Measurements from ENCODE around the gene DCAF5.

DCAF5 gene

GRCh38 chr14:69152181-69152901, 578 bp downstream of the DCAF5 start:
- H3K4me3 Mint-ChIP-seq = peak overlapping the region; percentile 88 to 98 (median 91)
- no peaks in the 10 kb centered on the region for H3K9me3 Mint-ChIP-seq
- peak overlapping the region; percentile 64 to 98 (median 97) for H3K27ac Mint-ChIP-seq
- peaks cover 7% of the 10 kb centered on the region for H3K27me3 Mint-ChIP-seq (ENCODE audit: low read depth)
- no peak for TF ChIP-seq CTCF (IDR thresholded peaks at IDR 0.05; ENCODE audit: unreplicated experiment in 3 of 3)
- H3K4me1 Mint-ChIP-seq = peaks cover 32% of the 10 kb centered on the region
- peaks cover 20% of the 10 kb centered on the region for H3K36me3 Mint-ChIP-seq (ENCODE audit: low read depth)

DNA sequence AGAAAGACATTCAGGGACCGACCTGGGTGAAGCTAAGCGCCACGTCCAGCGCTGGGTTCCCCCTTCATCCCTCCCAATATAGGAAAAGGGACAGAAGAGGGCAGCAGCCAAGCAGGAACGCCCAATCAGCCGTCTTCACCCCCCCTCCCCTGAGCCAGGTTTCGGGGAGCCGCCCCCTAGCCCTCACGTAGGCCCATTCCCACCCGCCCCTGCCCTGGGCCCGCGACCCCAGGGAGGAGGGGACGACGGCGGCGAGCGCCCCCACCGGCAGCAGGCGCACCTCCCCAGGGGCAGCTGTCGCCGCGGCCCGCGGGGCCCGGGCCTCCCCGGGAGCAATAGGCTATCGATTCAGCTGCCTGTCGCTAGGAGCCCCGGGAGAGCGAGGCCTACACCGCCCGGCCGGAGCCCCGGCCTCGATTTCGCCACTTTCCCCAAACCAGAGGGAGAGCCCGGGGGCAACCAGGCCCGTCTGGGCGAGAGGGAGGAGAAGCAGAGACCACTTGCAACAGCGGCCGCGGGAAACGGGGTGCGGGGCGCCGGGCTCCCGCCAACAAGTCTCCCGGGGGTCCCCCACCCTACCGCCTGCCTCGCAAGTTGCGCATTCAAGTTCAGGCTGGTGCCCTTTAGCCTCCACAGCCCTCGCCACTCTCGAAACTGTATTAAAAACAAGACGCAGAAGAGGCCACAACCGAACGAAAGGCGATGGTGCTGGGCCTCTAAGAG, 1.3 kb downstream of the DCAF5 start:
- Mint-ChIP-seq H3K27me3 (ENCODE audit: low read depth) (peaks cover 7% of the 10 kb centered on the region), H3K4me3 (peak overlapping the region; percentile 88 to 98 (median 91)), H3K27ac (peak overlapping the region; percentile 64 to 98 (median 97)), H3K36me3 (ENCODE audit: low read depth) (peaks cover 20% of the 10 kb centered on the region), H3K4me1 (peaks cover 32% of the 10 kb centered on the region), H3K9me3 (no peaks in the 10 kb centered on the region)
- peak; percentile 51 to 60 (median 59) for TF ChIP-seq CTCF (IDR thresholded peaks at IDR 0.05; ENCODE audit: unreplicated experiment in 3 of 3)

DNA sequence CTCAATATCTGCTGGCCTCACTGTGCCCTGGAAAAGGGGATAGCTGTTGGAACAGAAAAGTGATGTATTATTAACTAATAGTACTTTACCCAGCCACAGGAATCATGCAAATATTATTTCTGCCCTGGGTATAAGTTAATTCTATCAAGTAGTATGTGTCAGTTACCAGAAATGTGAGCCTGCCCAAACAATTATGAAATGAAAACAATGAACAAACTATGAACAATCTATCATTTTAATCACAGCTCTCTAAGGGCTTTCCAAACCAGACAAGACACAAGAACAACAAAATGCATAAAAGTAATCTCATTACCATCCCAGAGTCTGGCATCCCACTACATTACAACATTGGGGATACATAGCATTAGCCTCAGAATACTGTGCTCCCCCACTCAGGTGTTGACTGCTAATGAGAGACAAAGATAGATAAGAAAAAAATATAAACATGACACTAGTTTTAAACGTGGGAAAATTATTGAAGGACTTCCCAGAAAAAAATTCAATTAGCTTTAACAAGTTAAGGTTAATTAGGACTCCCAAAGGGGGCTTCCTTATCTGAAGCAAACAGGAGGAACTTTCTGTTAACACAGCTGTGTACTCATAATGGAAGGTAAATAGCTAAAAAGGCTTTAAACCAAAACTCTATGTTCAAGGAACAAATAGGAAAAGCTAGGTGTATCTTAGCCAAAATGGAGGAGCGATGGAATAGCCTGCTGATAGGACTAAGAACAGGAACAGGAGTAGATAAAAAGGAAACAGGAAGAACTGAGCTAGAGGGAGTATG, 3.3 kb downstream of the DCAF5 start:
- H3K27ac Mint-ChIP-seq = peak overlapping the region; percentile 64 to 98 (median 81)
- peaks cover under 1% of the 10 kb centered on the region for H3K27me3 Mint-ChIP-seq (ENCODE audit: low read depth)
- no peak for TF ChIP-seq CTCF (IDR thresholded peaks at IDR 0.05; ENCODE audit: unreplicated experiment in 3 of 3)
- H3K36me3 Mint-ChIP-seq (ENCODE audit: low read depth) = peaks cover 20% of the 10 kb centered on the region
- peak overlapping the region; percentile 88 to 98 (median 91) for H3K4me3 Mint-ChIP-seq
- no peaks in the 10 kb centered on the region for H3K9me3 Mint-ChIP-seq
- H3K4me1 Mint-ChIP-seq = peaks cover 27% of the 10 kb centered on the region

GRCh38 chr14:69142101-69142500, 10.8 kb downstream of the DCAF5 start:
- no peaks in the 10 kb centered on the region for H3K9me3 Mint-ChIP-seq
- no peaks in the 10 kb centered on the region for H3K27me3 Mint-ChIP-seq (ENCODE audit: low read depth)
- no peak overlapping the region for H3K4me3 Mint-ChIP-seq
- H3K36me3 Mint-ChIP-seq (ENCODE audit: low read depth) = peaks cover 22% of the 10 kb centered on the region
- no peak for TF ChIP-seq CTCF (IDR thresholded peaks at IDR 0.05; ENCODE audit: unreplicated experiment in 3 of 3)
- H3K4me1 Mint-ChIP-seq = peaks cover 19% of the 10 kb centered on the region
- no peak overlapping the region for H3K27ac Mint-ChIP-seq

- TF ChIP-seq CTCF (IDR thresholded peaks at IDR 0.05; ENCODE audit: unreplicated experiment in 3 of 3) = no peak
- Mint-ChIP-seq H3K36me3 (ENCODE audit: low read depth) (peaks cover 22% of the 10 kb centered on the region), H3K27me3 (ENCODE audit: low read depth) (no peaks in the 10 kb centered on the region), H3K9me3 (no peaks in the 10 kb centered on the region), H3K27ac (peak overlapping the region in 1 of 3 experiments; percentile 14), H3K4me3 (no peak overlapping the region), H3K4me1 (peaks cover 19% of the 10 kb centered on the region)
Observed at GRCh38 chr14:69141550-69141949, 11.4 kb downstream of the DCAF5 start.
